Neuron (in vitro differentiated cells): ENCODE results near the gene SLC17A5.
"Not testable (repeated sequence)": the region's sequence is repeated elsewhere in the genome, so short reads cannot be mapped to it uniquely, and the experiment has no call there.

Experiments
- H2AFZ ChIP-seq: one replicate; pipeline ENCODE4 v1.6.1; 2013; ENCODE audit warnings: low read depth, mild to moderate bottlenecking, inconsistent platforms, low read length, moderate library complexity
- H3K27me3 ChIP-seq: one replicate; pipeline ENCODE4 v1.6.1; 2013; ENCODE audit warnings: low read length; ENCODE audit not compliant: insufficient read depth
- H3K36me3 ChIP-seq: one replicate; pipeline ENCODE4 v1.6.1; 2013; ENCODE audit warnings: low read length; ENCODE audit not compliant: insufficient read depth
- H3K4me1 ChIP-seq: one replicate; pipeline ENCODE4 v1.6.1; 2013; ENCODE audit warnings: low read length; ENCODE audit not compliant: insufficient read depth
- H3K4me3 ChIP-seq: 2 replicates; pipeline ENCODE4 v1.5.1; 2013; ENCODE audit warnings: mild to moderate bottlenecking, low read length, moderate library complexity
- H3K9me3 ChIP-seq: one replicate; pipeline ENCODE4 v1.6.1; 2013; ENCODE audit warnings: low read length

SLC17A5 gene

DNA sequence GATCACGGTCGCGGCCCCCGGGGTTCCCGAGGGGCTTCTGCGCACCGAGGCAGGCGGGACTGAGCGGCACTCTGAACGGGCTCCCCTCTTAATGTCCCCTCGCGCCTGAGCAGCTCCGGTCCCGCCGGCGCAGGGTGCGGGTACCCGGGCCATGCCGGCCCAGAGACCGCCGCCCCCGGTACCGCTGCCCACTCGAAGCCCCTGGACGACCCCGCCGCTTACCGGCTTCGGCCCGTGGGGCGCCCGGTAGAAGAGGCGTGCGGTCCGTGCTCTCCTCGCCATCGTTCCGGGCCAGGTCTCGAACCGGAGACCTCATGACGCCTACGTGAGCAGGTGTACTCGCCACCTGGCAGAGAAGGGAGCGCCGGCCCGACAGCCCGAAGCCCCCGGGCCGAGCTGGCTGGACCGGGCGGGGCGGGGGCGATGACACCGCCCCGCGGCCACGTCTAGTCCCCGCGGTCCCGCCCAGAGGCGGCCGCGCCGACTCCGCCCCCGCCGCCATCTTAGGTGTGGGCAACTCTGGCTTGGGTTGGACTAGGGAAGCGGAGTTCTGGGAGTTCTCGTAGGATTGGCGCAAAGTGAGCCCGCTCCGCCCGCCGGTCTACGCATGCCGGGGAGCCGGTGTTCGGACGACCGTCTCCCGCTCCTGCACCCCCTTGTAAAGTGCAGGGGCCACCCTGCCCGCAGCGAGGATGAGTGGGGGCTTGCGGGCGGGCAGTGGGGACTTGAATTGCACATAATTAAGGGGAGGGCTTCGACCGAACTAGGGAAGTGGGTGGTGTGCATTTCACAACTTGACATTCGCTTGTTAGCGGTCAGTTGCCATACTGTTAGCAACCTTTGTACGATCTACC, at the start of gene SLC17A5:
Gene SLC17A5 (minus strand): TSS at position 422 of the 854 bp plus-strand sequence. CDS start 106 bp downstream, at position 316.
- H2AFZ ChIP-seq, result peak within 1 kb of the TSS; percentile 100
- no peaks in the 10 kb centered on the region for H3K36me3 ChIP-seq
- peak within 1 kb of the TSS; percentile 92 for H3K4me3 ChIP-seq
- no peaks in the 10 kb centered on the region for H3K9me3 ChIP-seq
- no peaks in the 10 kb centered on the region for H3K27me3 ChIP-seq
- H3K4me1 ChIP-seq, result peaks cover 5% of the 10 kb centered on the region

DNA sequence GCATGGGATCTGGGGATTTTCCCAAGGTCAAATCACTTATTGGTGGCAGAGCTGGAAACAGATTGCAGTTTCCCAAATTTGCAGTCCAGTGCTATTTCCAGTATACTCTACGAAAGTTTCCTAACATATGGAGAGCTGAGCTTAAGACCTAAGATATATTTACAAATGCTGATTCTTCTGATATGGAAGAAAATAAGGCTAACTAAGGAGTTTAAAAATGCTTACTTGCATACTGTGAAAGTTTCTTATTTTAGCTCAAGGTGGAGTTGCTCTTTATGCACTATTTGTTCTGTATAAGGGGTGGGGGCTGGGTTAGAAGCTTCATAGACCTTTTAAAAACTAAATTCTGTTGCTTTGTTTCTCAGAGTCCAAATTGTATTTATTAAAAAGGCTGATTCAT, 49.7 kb upstream of the SLC17A5 start:
- no peaks in the 10 kb centered on the region for H3K4me1 ChIP-seq
- peaks cover 2% of the 10 kb centered on the region for H3K27me3 ChIP-seq
- no peaks in the 10 kb centered on the region for H3K9me3 ChIP-seq
- no peak overlapping the region for H3K4me3 ChIP-seq
- no peak overlapping the region for H2AFZ ChIP-seq
- no peaks in the 10 kb centered on the region for H3K36me3 ChIP-seq

DNA sequence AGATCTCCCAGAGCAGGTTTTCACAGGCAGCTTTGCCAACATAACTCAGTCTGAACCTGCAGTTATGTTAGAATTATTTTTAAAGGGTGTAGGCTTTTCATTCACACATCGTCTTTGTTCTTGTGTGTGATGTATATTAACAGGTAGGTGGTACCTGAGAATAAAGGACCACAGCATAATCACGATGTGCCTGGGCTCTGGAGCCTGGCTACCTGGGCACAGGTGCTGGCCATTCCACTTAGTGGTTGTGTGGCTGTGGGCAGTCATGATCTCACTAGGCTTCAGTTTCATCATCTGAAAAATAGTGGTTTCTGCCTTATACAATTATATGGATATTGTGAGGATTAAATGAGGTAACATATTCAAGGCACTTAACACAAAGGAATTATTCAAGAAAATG, 48.7 kb upstream of the SLC17A5 start:
- Histone ChIP-seq H3K36me3 (no peaks in the 10 kb centered on the region), H2AFZ (no peak overlapping the region), H3K4me1 (no peaks in the 10 kb centered on the region), H3K4me3 (no peak overlapping the region), H3K9me3 (no peaks in the 10 kb centered on the region), H3K27me3 (peaks cover 8% of the 10 kb centered on the region)

DNA sequence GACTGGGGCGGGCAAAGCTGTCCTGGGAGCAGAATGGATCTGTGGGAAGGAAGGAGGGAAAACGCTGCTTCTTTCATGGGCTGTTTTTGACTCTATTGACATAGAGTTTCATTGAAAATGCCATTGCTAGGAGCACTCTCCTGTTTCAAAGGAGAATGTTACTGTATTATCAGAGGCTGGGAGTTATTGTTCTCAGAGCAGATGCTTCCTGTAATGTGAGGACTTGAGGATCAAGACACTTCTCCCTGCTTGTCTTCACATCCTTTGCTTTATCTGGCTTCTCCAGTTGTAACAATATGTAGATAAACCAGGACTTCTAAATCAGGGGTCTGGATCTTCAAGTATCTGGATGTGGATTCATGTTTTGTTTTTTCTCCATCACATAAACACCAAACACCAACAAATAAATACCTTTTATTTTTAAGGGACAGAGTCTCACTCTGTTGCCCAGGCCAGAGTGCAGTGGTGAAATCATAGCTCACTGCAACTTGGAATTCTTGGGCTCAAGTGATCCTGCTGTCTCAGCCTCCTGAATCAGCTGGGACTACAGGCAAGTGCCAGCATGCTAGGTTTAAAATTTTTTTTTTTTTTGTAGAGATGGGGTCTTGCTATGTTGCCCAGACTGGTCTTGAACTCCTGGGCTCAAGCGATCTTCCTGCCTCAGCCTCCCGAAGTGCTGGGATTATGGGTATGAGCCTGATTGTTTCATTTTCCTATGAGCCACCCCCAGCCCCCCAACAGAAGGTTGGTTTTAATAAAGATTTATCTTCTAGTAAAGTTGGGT, 46.1 kb upstream of the SLC17A5 start:
- Histone ChIP-seq H2AFZ (no peak overlapping the region), H3K4me1 (no peaks in the 10 kb centered on the region), H3K27me3 (peaks cover 23% of the 10 kb centered on the region), H3K4me3 (no peak overlapping the region), H3K9me3 (no peaks in the 10 kb centered on the region), H3K36me3 (no peaks in the 10 kb centered on the region)

DNA sequence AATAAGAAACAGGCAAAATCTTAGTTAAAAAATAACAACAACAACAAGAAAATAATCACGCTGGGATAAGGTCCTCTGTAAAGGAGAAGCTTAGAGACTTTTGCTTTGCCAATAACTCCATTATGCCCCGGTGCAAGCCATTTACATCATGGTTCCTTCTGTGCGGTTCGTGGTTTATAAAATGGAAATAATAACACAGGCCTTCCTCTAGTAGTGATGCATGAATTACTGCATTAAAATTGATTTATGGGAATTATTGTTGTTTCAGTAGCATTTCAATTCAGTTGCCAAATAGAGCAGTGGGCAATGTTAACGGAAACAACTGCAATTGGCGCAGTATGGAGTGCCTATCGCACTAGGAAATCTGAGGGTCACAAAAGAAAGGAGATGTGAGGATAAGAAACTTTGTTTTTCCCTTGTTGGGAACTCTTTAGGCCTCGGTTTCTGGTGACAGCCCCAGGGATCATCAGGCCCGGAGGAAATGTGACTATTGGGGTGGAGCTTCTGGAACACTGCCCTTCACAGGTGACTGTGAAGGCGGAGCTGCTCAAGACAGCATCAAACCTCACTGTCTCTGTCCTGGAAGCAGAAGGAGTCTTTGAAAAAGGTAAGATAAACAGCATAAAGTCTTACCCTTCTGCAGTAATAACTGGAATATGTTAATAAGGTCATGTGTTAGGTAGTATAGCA, 43.3 kb upstream of the SLC17A5 start:
- Histone ChIP-seq H2AFZ (no peak overlapping the region), H3K27me3 (peaks cover 28% of the 10 kb centered on the region), H3K36me3 (no peaks in the 10 kb centered on the region), H3K4me3 (no peak overlapping the region), H3K9me3 (no peaks in the 10 kb centered on the region), H3K4me1 (no peaks in the 10 kb centered on the region)

GRCh38 chr6:73695619-73696421, 42.0 kb upstream of the SLC17A5 start, which contains the start of gene CD109:
TSS of gene CD109 (plus strand) at chr6:73696203. CDS start at chr6:73696216, 13 bp downstream.
- Histone ChIP-seq H2AFZ (peak within 1 kb of the TSS; percentile 21), H3K36me3 (no peaks in the 10 kb centered on the region), H3K9me3 (no peaks in the 10 kb centered on the region), H3K4me1 (no peaks in the 10 kb centered on the region), H3K27me3 (peaks cover 28% of the 10 kb centered on the region), H3K4me3 (peak within 1 kb of the TSS; percentile 35)

DNA sequence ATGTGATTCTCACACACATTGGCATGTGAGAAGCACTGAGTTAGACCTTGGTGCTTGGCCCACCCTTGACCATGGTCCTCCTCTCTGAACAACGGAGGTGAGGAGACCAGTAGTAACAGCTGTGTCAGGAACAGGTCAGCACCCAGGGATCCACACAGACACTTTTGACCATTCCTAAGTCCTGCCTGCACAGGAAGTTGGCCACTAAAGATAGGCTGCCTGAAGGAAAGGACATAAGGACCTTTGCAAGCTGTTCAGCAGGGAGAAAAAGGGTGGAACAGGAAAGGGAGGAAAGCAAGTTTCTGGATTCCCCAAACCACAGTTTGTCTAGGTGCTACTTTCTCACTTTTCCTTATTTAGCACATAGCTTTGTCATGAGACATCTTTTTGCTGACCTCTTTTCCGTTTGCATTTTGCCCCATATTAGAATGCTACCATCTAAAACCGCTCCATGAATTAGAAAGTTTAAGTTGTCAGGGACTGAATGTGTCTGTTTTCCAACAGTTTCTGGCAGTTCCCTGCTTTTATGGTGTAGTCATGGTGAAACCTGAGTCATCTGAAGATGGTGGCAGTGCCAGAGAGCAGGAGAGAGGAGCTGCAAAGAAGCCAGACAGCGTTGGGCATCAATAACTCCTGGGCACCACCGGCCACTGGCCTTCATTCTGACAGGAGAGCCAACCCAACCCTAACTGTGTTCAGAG, 41.1 kb upstream of the SLC17A5 start:
- H3K4me1 ChIP-seq, result no peaks in the 10 kb centered on the region
- H3K4me3 ChIP-seq, result no peak overlapping the region
- H2AFZ ChIP-seq, result no peak overlapping the region
- peaks cover 28% of the 10 kb centered on the region for H3K27me3 ChIP-seq
- H3K9me3 ChIP-seq, result no peaks in the 10 kb centered on the region
- H3K36me3 ChIP-seq, result no peaks in the 10 kb centered on the region

DNA sequence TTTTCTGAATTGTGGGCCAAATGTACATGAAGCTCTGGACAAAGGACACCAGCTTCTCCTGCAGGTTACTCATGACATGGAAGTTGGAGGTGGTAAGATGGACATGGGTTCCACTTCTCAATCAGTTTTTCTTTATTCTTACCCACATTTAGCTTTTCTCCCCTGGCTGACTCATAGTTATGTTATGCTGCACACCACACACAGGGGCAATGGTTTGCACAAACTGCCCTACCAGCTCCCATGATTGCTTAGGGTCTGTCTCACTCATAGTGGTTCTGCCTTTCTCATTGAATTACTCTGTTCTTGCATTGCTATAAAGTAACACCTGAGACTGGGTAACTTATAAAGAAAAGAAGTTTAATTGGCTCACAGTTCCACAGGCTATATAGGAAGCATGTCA, 37.7 kb upstream of the SLC17A5 start:
- H3K36me3 ChIP-seq, result no peaks in the 10 kb centered on the region
- peaks cover 18% of the 10 kb centered on the region for H3K27me3 ChIP-seq
- no peaks in the 10 kb centered on the region for H3K4me1 ChIP-seq
- no peaks in the 10 kb centered on the region for H3K9me3 ChIP-seq
- H3K4me3 ChIP-seq, result no peak overlapping the region
- no peak overlapping the region for H2AFZ ChIP-seq

- no peaks in the 10 kb centered on the region for H3K4me1 ChIP-seq
- H2AFZ ChIP-seq, result no peak overlapping the region
- H3K27me3 ChIP-seq, result peaks cover 11% of the 10 kb centered on the region
- H3K4me3 ChIP-seq, result no peak overlapping the region
- H3K9me3 ChIP-seq, result no peaks in the 10 kb centered on the region
- H3K36me3 ChIP-seq, result no peaks in the 10 kb centered on the region
Measured at GRCh38 chr6:73690056-73690455, 36.3 kb upstream of the SLC17A5 start.

GRCh38 chr6:73688351-73688750, 34.6 kb upstream of the SLC17A5 start:
- Histone ChIP-seq H2AFZ (no peak overlapping the region), H3K9me3 (no peaks in the 10 kb centered on the region), H3K4me1 (no peaks in the 10 kb centered on the region), H3K36me3 (no peaks in the 10 kb centered on the region), H3K27me3 (peaks cover 4% of the 10 kb centered on the region), H3K4me3 (no peak overlapping the region)

GRCh38 chr6:73683574-73683973, 29.8 kb upstream of the SLC17A5 start:
- not testable (repeated sequence) for H3K9me3 ChIP-seq, H3K36me3 ChIP-seq, H2AFZ ChIP-seq, H3K27me3 ChIP-seq, H3K4me3 ChIP-seq, H3K4me1 ChIP-seq
